Neural cell (in vitro differentiated cells): ENCODE results near the gene PHOX2A. TPM values are rescaled to one million over a fixed set of nuclear protein-coding genes. Genes with fewer than 3 reads are reported as not detected.

ENCODE experiments used
- H2AFZ ChIP-seq: fragments of 200-600, 300-800 bp; sonication (generic), shearing (Covaris generic); 2 replicates; pipeline ENCODE4 v1.6.0; 2014; ENCODE audit warnings: low read depth, mild to moderate bottlenecking, antibody characterized with exemption, low read length, moderate library complexity
- H3F3A ChIP-seq: fragments of 200-600 bp; shearing (Covaris generic); 2 replicates; pipeline ENCODE4 v1.6.1; 2016; ENCODE audit warnings: mild to moderate bottlenecking, moderate library complexity, mixed read lengths, antibody characterized with exemption, low read length; ENCODE audit not compliant: insufficient read depth, poor library complexity, severe bottlenecking
- H3K27ac ChIP-seq: fragments of 200-600, 300-800 bp; sonication (generic), shearing (Covaris generic); 2 replicates; pipeline ENCODE4 v1.5.1; 2014; ENCODE audit warnings: mild to moderate bottlenecking, low read length, moderate library complexity
- H3K27me3 ChIP-seq: fragments of 300-800, 200-600 bp; sonication (generic), shearing (Covaris generic); 2 replicates; pipeline ENCODE4 v1.6.0; 2014; ENCODE audit warnings: mild to moderate bottlenecking, low read depth, low read length, moderate library complexity; ENCODE audit not compliant: insufficient read depth
- H3K36me3 ChIP-seq: fragments of 300-800, 200-600 bp; sonication (generic), shearing (Covaris generic); 2 replicates; pipeline ENCODE4 v1.5.1; 2014; ENCODE audit warnings: mild to moderate bottlenecking, antibody characterized with exemption, low read length, moderate library complexity; ENCODE audit not compliant: insufficient read depth
- H3K4me2 ChIP-seq: fragments of 300-800, 200-600 bp; sonication (generic), shearing (Covaris generic); 2 replicates; pipeline ENCODE4 v1.6.0; 2014; ENCODE audit warnings: mild to moderate bottlenecking, low read length
- H3K4me3 ChIP-seq: fragments of 300-800, 200-600 bp; sonication (generic), shearing (Covaris generic); 2 replicates; pipeline ENCODE4 v1.5.1; 2014; ENCODE audit warnings: mild to moderate bottlenecking, low read length, moderate library complexity
- H3K79me2 ChIP-seq: fragments of 200-600 bp; shearing (Covaris generic); replicated peaks from 2 replicates; pipeline ENCODE4 v1.6.0; 2014; ENCODE audit warnings: mild to moderate bottlenecking, low read length, moderate library complexity; ENCODE audit not compliant: insufficient read depth
- H3K9ac ChIP-seq: fragments of 300-800, 200-600 bp; sonication (generic), shearing (Covaris generic); 2 replicates; pipeline ENCODE4 v1.6.1; 2016; ENCODE audit warnings: mild to moderate bottlenecking, low read length, mixed read lengths
- H3K9me2 ChIP-seq: fragments of 200-600 bp; shearing (Covaris generic); 2 replicates; pipeline ENCODE4 v1.6.1; 2016; ENCODE audit warnings: mild to moderate bottlenecking, low read length, mixed read lengths; ENCODE audit not compliant: insufficient read depth
- H3K9me3 ChIP-seq: fragments of 200-600, 300-800 bp; sonication (generic), shearing (Covaris generic); 2 replicates; pipeline ENCODE4 v1.6.1; 2016; ENCODE audit warnings: mild to moderate bottlenecking, mixed run types, low read length, moderate library complexity, mixed read lengths
- H4K20me1 ChIP-seq: fragments of 200-600 bp; shearing (Covaris generic); 2 replicates; pipeline ENCODE4 v1.6.1; 2016; ENCODE audit warnings: mild to moderate bottlenecking, mixed run types; ENCODE audit not compliant: insufficient read depth
- CTCF ChIP-seq: fragments of 450-650 bp; IDR thresholded peaks from 2 replicates; pipeline ENCODE4 v1.5.1; 2014; ENCODE audit warnings: antibody characterized with exemption, mild to moderate bottlenecking, moderate library complexity; ENCODE audit not compliant: poor library complexity, severe bottlenecking
- EP300 ChIP-seq: fragments of 450-650 bp; conservative IDR thresholded peaks from 2 replicates; pipeline ENCODE4 v1.6.1; 2014; ENCODE audit warnings: antibody characterized with exemption, mild to moderate bottlenecking, moderate library complexity; ENCODE audit not compliant: poor library complexity, severe bottlenecking
- EZH2 ChIP-seq: fragments of 200-600, 300-800 bp; shearing (Covaris generic), sonication (generic); IDR thresholded peaks from 2 replicates; pipeline ENCODE4 v1.6.1; 2014; ENCODE audit warnings: antibody characterized with exemption, low read length, borderline replicate concordance, mild to moderate bottlenecking; ENCODE audit not compliant: insufficient read depth, poor library complexity, severe bottlenecking
- MXI1 ChIP-seq: fragments of 450-650 bp; conservative IDR thresholded peaks from 2 replicates; pipeline ENCODE4 v1.6.1; 2014; ENCODE audit warnings: antibody characterized with exemption, mild to moderate bottlenecking; ENCODE audit not compliant: poor library complexity, severe bottlenecking
- POLR2AphosphoS5 ChIP-seq: IDR thresholded peaks from 2 replicates; pipeline ENCODE4 v1.6.1; 2012
- RAD21 ChIP-seq: fragments of 450-650 bp; conservative IDR thresholded peaks from 2 replicates; pipeline ENCODE4 v1.6.1; 2014; ENCODE audit warnings: antibody characterized with exemption, mild to moderate bottlenecking, moderate library complexity
- REST ChIP-seq: IDR thresholded peaks from 2 replicates; pipeline ENCODE4 v1.6.1; 2012; ENCODE audit warnings: borderline replicate concordance
- SMC3 ChIP-seq: fragments of 450-650 bp; conservative IDR thresholded peaks from 2 replicates; pipeline ENCODE4 v1.6.1; 2014; ENCODE audit warnings: antibody characterized with exemption, mild to moderate bottlenecking, moderate library complexity; ENCODE audit not compliant: poor library complexity
- TAF1 ChIP-seq: IDR thresholded peaks from 2 replicates; pipeline ENCODE4 v1.6.1; 2012; ENCODE audit warnings: low read depth
- polyA plus RNA-seq: library from polyadenylated mRNA; depleted of rRNA; stranded (reverse); fragments of >200 nt; gene quantifications from 2 replicates; pipeline ENCODE4 v1.2.3, GENCODE V29; 2014

Gene PHOX2A
- polyA plus RNA-seq, 1 donor from 2014 or later = not detected

- peaks cover 21% of the 10 kb centered on the region for H3K27me3 ChIP-seq
- H3K9me3 ChIP-seq = no peaks in the 10 kb centered on the region
These were observed 6.9 kb upstream of the PHOX2A start for GRCh38 chr11:72250661-72251464.

GRCh38 chr11:72249961-72250360 is 6.0 kb upstream of the PHOX2A start:
- H3K4me2 ChIP-seq = no peak overlapping the region
- H3K27ac ChIP-seq = no peak overlapping the region
- no peaks in the 10 kb centered on the region for H3K79me2 ChIP-seq
- no peak overlapping the region for H2AFZ ChIP-seq
- H3F3A ChIP-seq = no peaks in the 10 kb centered on the region
- H3K36me3 ChIP-seq = no peaks in the 10 kb centered on the region
- H3K4me3 ChIP-seq = no peak overlapping the region
- peaks cover 30% of the 10 kb centered on the region for H3K27me3 ChIP-seq
- TF ChIP-seq RAD21 (no peak), TAF1 (no peak)
- no peaks in the 10 kb centered on the region for H4K20me1 ChIP-seq
- H3K9ac ChIP-seq = no peak overlapping the region
- H3K9me2 ChIP-seq = no peaks in the 10 kb centered on the region
- H3K9me3 ChIP-seq = no peaks in the 10 kb centered on the region

More at GRCh38 chr11:72250661-72251464, 6.9 kb upstream of the PHOX2A start:
- Histone ChIP-seq H3K36me3 (no peaks in the 10 kb centered on the region), H3K27ac (no peak overlapping the region), H3K4me2 (no peak overlapping the region), H3K4me3 (no peak overlapping the region), H3K9ac (no peak overlapping the region), H2AFZ (no peak overlapping the region), H4K20me1 (no peaks in the 10 kb centered on the region), H3F3A (no peaks in the 10 kb centered on the region), H3K79me2 (no peaks in the 10 kb centered on the region), H3K9me2 (no peaks in the 10 kb centered on the region)
- TF ChIP-seq RAD21 = no peak
- no peak for TF ChIP-seq CTCF
- TF ChIP-seq TAF1 = no peak
- no peak for TF ChIP-seq REST
- no peak for TF ChIP-seq SMC3
- TF ChIP-seq EZH2 = no peak
- TF ChIP-seq POLR2AphosphoS5 = no peak

GRCh38 chr11:72247584-72247983 is 3.6 kb upstream of the PHOX2A start:
- H3K9me2 ChIP-seq = no peaks in the 10 kb centered on the region
- H3K27me3 ChIP-seq = peaks cover 53% of the 10 kb centered on the region
- no peak overlapping the region for H3K9ac ChIP-seq
- H2AFZ ChIP-seq = no peak overlapping the region
- H4K20me1 ChIP-seq = no peaks in the 10 kb centered on the region
- no peak for TF ChIP-seq CTCF
- TF ChIP-seq MXI1 = no peak
- no peak for TF ChIP-seq EP300
- no peak for TF ChIP-seq TAF1
- TF ChIP-seq SMC3 = no peak
- TF ChIP-seq POLR2AphosphoS5 = no peak
- TF ChIP-seq RAD21 = no peak
- no peak for TF ChIP-seq EZH2
- TF ChIP-seq REST = no peak
- H3K4me3 ChIP-seq = no peak overlapping the region
- H3K79me2 ChIP-seq = no peaks in the 10 kb centered on the region
- peaks cover 4% of the 10 kb centered on the region for H3K9me3 ChIP-seq
- no peak overlapping the region for H3K4me2 ChIP-seq
- H3K27ac ChIP-seq = no peak overlapping the region
- no peaks in the 10 kb centered on the region for H3F3A ChIP-seq
- no peaks in the 10 kb centered on the region for H3K36me3 ChIP-seq
